ENCODE data around the gene CMTM1. TPM values are rescaled to one million over a fixed set of nuclear protein-coding genes. Genes with fewer than 3 reads are reported as not detected.

The CMTM1 gene
- total and polyA plus RNA-seq, 10 donors, result 0.15 to 19.0 (median 4.2) TPM

GRCh38 chr16:66521252-66521713 is 45.0 kb upstream of the CMTM1 start:
- Histone ChIP-seq H3K36me3 (peaks cover 0 to 10% (median 0%) of the 10 kb centered on the region in 6 donors), H3K9me3 (no peaks in the 10 kb centered on the region), H3K4me1 (peaks cover 89 to 100% (median 100%) of the 10 kb centered on the region in 6 donors), H3K4me3 (peak overlapping the region in 1 of 8 donors; percentile 56), H3K27ac (peak overlapping the region; percentile 73 to 99 (median 96)), H3K27me3 (replicated peaks in 1 of 7) (no peaks in the 10 kb centered on the region)
- DNase-seq, result no peak
- 62 to 86% (median 72%) methylated on average over 4 to 5 of the region's 5 CpGs for WGBS, 5 donors
- intact Hi-C loops (cut with DNase I; ENCODE audit: low total_unique reads), result no loop called here
- TF ChIP-seq POLR2A (IDR thresholded peaks at IDR 0.05) (no peak), POLR2AphosphoS5 (IDR thresholded peaks at IDR 0.05) (no peak)
- TF ChIP-seq, protein P1, sequence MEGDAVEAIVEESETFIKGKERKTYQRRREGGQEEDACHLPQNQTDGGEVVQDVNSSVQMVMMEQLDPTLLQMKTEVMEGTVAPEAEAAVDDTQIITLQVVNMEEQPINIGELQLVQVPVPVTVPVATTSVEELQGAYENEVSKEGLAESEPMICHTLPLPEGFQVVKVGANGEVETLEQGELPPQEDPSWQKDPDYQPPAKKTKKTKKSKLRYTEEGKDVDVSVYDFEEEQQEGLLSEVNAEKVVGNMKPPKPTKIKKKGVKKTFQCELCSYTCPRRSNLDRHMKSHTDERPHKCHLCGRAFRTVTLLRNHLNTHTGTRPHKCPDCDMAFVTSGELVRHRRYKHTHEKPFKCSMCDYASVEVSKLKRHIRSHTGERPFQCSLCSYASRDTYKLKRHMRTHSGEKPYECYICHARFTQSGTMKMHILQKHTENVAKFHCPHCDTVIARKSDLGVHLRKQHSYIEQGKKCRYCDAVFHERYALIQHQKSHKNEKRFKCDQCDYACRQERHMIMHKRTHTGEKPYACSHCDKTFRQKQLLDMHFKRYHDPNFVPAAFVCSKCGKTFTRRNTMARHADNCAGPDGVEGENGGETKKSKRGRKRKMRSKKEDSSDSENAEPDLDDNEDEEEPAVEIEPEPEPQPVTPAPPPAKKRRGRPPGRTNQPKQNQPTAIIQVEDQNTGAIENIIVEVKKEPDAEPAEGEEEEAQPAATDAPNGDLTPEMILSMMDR (IDR thresholded peaks at IDR 0.05 in 8 of 11, conservative IDR thresholded peaks at IDR 0.05 in 3 of 11), result no peak

GRCh38 chr16:66521951-66522771 is 44.1 kb upstream of the CMTM1 start:
- peaks cover 82 to 100% (median 96%) of the 10 kb centered on the region in 6 donors for H3K4me1 ChIP-seq
- peak overlapping the region in 1 of 8 donors; percentile 56 for H3K4me3 ChIP-seq
- H3K27ac ChIP-seq, result peak overlapping the region; percentile 73 to 99 (median 96)
- intact Hi-C loops (cut with DNase I; ENCODE audit: low total_unique reads), result no loop called here
- TF ChIP-seq POLR2A (IDR thresholded peaks at IDR 0.05) (no peak), POLR2AphosphoS5 (IDR thresholded peaks at IDR 0.05) (peak; percentile 56 to 82 (median 64))
- TF ChIP-seq, protein P1 (IDR thresholded peaks at IDR 0.05 in 8 of 11, conservative IDR thresholded peaks at IDR 0.05 in 3 of 11), result no peak
- WGBS, 5 donors, result 32 to 49% (median 42%) methylated on average over 17 of the region's 17 CpGs
- DNase-seq, result peak; percentile 93
- H3K9me3 ChIP-seq, result no peaks in the 10 kb centered on the region
- H3K27me3 ChIP-seq (replicated peaks in 1 of 7), result no peaks in the 10 kb centered on the region
- H3K36me3 ChIP-seq, result peaks cover 0 to 17% (median 0%) of the 10 kb centered on the region in 6 donors

DNA sequence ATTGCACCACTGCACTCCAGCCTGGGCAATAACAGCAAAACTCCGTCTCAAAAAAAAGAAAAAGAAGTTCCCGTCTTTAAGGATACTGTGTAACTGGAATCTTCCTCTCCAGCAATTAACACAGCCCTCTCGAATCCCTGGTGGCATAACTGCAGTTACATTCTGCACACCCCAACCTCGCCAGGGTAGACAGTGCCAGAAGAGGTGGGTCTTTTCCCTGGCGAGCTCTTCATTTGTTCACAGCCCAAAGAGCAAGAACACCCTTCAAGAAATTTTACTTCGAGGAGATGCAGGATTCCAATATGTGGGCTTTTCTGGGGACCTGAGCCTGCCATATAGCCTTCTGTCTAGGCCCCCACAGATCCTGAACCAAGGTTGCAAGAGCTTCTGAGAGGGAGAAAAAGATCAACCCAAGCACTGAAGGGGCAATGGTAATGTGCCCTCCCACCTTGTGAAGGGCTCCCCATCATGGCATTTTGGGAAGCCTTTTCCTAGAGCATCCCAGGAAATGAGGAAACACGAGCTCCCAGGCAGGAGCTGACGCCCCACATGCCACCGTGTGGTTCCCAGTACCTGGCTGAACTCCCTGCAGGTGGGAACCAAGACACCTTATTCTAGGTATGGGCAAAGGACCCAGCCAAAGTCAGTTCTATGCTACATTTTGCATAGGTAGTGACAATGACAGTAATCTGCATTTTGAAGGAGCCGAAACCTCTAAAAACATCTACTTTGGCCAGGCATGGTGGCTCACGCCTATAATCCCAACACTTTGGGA is 43.2 kb upstream of the CMTM1 start:
- Histone ChIP-seq H3K27ac (peak overlapping the region; percentile 73 to 99 (median 96)), H3K4me1 (peaks cover 74 to 100% (median 88%) of the 10 kb centered on the region in 6 donors), H3K4me3 (peak overlapping the region in 1 of 8 donors; percentile 56), H3K36me3 (peaks cover 0 to 25% (median 4%) of the 10 kb centered on the region in 6 donors), H3K27me3 (replicated peaks in 1 of 7) (no peaks in the 10 kb centered on the region), H3K9me3 (no peaks in the 10 kb centered on the region)
- TF ChIP-seq, protein P1 (IDR thresholded peaks at IDR 0.05 in 8 of 11, conservative IDR thresholded peaks at IDR 0.05 in 3 of 11), result no peak
- TF ChIP-seq POLR2AphosphoS5 (IDR thresholded peaks at IDR 0.05) (no peak), POLR2A (IDR thresholded peaks at IDR 0.05) (no peak)
- no peak for DNase-seq
- 59 to 80% (median 67%) methylated on average over 11 of the region's 11 CpGs for WGBS, 5 donors
- intact Hi-C loops (cut with DNase I; ENCODE audit: low total_unique reads), result no loop called here

Data from spleen (tissue), 11 donors.